Measurements from ENCODE around the gene BMP3.

The BMP3 gene

GRCh38 chr4:81030061-81030980 lies at the start of gene BMP3:
TSS of gene BMP3 (plus strand) at chr4:81030708. CDS start at chr4:81031285, 577 bp downstream.
- TF ChIP-seq EZH2phosphoT487 (IDR thresholded peaks at IDR 0.05; ENCODE audit: borderline replicate concordance, low read length) (no peak), CTCF (IDR thresholded peaks at IDR 0.05; ENCODE audit: low read depth, low read length, poor library complexity, severe bottlenecking) (no peak)
- no peaks in the 10 kb centered on the region for H3K79me2 ChIP-seq (ENCODE audit: control insufficient read depth, low read length)
- peaks cover 6% of the 10 kb centered on the region; the same call in 1 of the 2 replicates for H3K36me3 ChIP-seq (ENCODE audit: control insufficient read depth, low read length)
- H3K27ac ChIP-seq (ENCODE audit: low read depth, low read length): peak within 1 kb of the TSS; percentile 25
- H3K4me1 ChIP-seq (ENCODE audit: control insufficient read depth, low read length): peaks cover 72% of the 10 kb centered on the region
- no peaks in the 10 kb centered on the region for H3K27me3 ChIP-seq (ENCODE audit: control insufficient read depth, low read length)
- no peaks in the 10 kb centered on the region for H4K20me1 ChIP-seq (ENCODE audit: control insufficient read depth, insufficient read depth, low read depth, low read length)
- H3F3A ChIP-seq (ENCODE audit: control insufficient read depth, insufficient read depth): peaks cover 5% of the 10 kb centered on the region; the same call in 1 of the 2 replicates
- H3K9me2 ChIP-seq (replicated peaks; ENCODE audit: control insufficient read depth, low read length): no peaks in the 10 kb centered on the region
- no peaks in the 10 kb centered on the region for H3K9me3 ChIP-seq (ENCODE audit: control insufficient read depth, insufficient read depth, low read length)
- H3K4me3 ChIP-seq (ENCODE audit: low read length): peak within 1 kb of the TSS; percentile 90
- H3K4me2 ChIP-seq (ENCODE audit: low read length): peak within 1 kb of the TSS; percentile 84

GRCh38 chr4:80986011-80986410 lies 44.5 kb upstream of the BMP3 start:
- H3K4me2 ChIP-seq (ENCODE audit: low read length): no peak overlapping the region
- no peaks in the 10 kb centered on the region for H4K20me1 ChIP-seq (ENCODE audit: control insufficient read depth, insufficient read depth, low read depth, low read length)
- H3K4me1 ChIP-seq (ENCODE audit: control insufficient read depth, low read length): peaks cover 33% of the 10 kb centered on the region
- H3K27ac ChIP-seq (ENCODE audit: low read depth, low read length): peak overlapping the region; percentile 53
- no peak for TF ChIP-seq EZH2phosphoT487 (IDR thresholded peaks at IDR 0.05; ENCODE audit: borderline replicate concordance, low read length)
- no peak for TF ChIP-seq CTCF (IDR thresholded peaks at IDR 0.05; ENCODE audit: low read depth, low read length, poor library complexity, severe bottlenecking)
- H3K9me3 ChIP-seq (ENCODE audit: control insufficient read depth, insufficient read depth, low read length): peaks cover 19% of the 10 kb centered on the region
- H3K27me3 ChIP-seq (ENCODE audit: control insufficient read depth, low read length): no peaks in the 10 kb centered on the region
- peaks cover 4% of the 10 kb centered on the region; the same call in 1 of the 2 replicates for H3F3A ChIP-seq (ENCODE audit: control insufficient read depth, insufficient read depth)
- no peak overlapping the region for H3K4me3 ChIP-seq (ENCODE audit: low read length)
- H3K9me2 ChIP-seq (replicated peaks; ENCODE audit: control insufficient read depth, low read length): no peaks in the 10 kb centered on the region
- H3K36me3 ChIP-seq (ENCODE audit: control insufficient read depth, low read length): peaks cover 12% of the 10 kb centered on the region
- no peaks in the 10 kb centered on the region for H3K79me2 ChIP-seq (ENCODE audit: control insufficient read depth, low read length)

- Histone ChIP-seq H4K20me1 (ENCODE audit: control insufficient read depth, insufficient read depth, low read depth, low read length) (no peaks in the 10 kb centered on the region), H3K9me3 (ENCODE audit: control insufficient read depth, insufficient read depth, low read length) (peaks cover 24% of the 10 kb centered on the region), H3K27ac (ENCODE audit: low read depth, low read length) (peak overlapping the region; percentile 79), H3K9me2 (replicated peaks; ENCODE audit: control insufficient read depth, low read length) (no peaks in the 10 kb centered on the region), H3K79me2 (ENCODE audit: control insufficient read depth, low read length) (no peaks in the 10 kb centered on the region), H3F3A (ENCODE audit: control insufficient read depth, insufficient read depth) (peaks cover 4% of the 10 kb centered on the region), H3K36me3 (ENCODE audit: control insufficient read depth, low read length) (peaks cover 21% of the 10 kb centered on the region), H3K27me3 (ENCODE audit: control insufficient read depth, low read length) (no peaks in the 10 kb centered on the region), H3K4me2 (ENCODE audit: low read length) (peak overlapping the region; percentile 48), H3K4me3 (ENCODE audit: low read length) (0 out of 2 replicates have a peak overlapping the region, but pooled peaks have one; percentile 24), H3K4me1 (ENCODE audit: control insufficient read depth, low read length) (peaks cover 64% of the 10 kb centered on the region)
- peak; percentile 72 for TF ChIP-seq CTCF (IDR thresholded peaks at IDR 0.05; ENCODE audit: low read depth, low read length, poor library complexity, severe bottlenecking)
- TF ChIP-seq EZH2phosphoT487 (IDR thresholded peaks at IDR 0.05; ENCODE audit: borderline replicate concordance, low read length): no peak
Measured at GRCh38 chr4:80989921-80990544, 40.5 kb upstream of the BMP3 start.
